Left ventricle myocardium superior (tissue), 1 donor: ENCODE data around the gene IL12B. TPM values are rescaled to one million over a fixed set of nuclear protein-coding genes. Genes with fewer than 3 reads are reported as not detected.
"Not testable (repeated sequence)": the region's sequence is repeated elsewhere in the genome, so short reads cannot be mapped to it uniquely, and the experiment has no call there.

Experiments used
- ATAC-seq: fragments of 200-7000 bp; cut with Tn5 transposase; one replicate; pipeline ENCODE4 v1.9.1; 2020; ENCODE audit warnings: mild to moderate bottlenecking, moderate library complexity
- DNase-seq: peaks from one replicate; pipeline ENCODE4 v3.0.0-alpha.2; 2020
- intact Hi-C: fragments of 100-400 bp; cut with micrococcal nuclease; formaldehyde crosslinking; loops from one replicate; pipeline ENCODE4 v1.11.0; 2022
- long read RNA-seq: library from polyadenylated mRNA; unstranded; transcript quantifications from one replicate; pipeline ENCODE4 v2.0.0, GENCODE V29; 2021
- total RNA-seq: library from RNA; stranded (reverse); fragmentation: NEBNext Ultra II Directional; extraction: Animal tissue kit (Norgen Biotek cat#: 25700); gene quantifications from one replicate; pipeline ENCODE4 v1.2.1, GENCODE V29; 2021
- donor health status: DM: no; HTN: yes; CAD: no; lungs with severe emphysema.

Gene IL12B
- not detected for total RNA-seq
- long read RNA-seq, result 0 reads

DNA sequence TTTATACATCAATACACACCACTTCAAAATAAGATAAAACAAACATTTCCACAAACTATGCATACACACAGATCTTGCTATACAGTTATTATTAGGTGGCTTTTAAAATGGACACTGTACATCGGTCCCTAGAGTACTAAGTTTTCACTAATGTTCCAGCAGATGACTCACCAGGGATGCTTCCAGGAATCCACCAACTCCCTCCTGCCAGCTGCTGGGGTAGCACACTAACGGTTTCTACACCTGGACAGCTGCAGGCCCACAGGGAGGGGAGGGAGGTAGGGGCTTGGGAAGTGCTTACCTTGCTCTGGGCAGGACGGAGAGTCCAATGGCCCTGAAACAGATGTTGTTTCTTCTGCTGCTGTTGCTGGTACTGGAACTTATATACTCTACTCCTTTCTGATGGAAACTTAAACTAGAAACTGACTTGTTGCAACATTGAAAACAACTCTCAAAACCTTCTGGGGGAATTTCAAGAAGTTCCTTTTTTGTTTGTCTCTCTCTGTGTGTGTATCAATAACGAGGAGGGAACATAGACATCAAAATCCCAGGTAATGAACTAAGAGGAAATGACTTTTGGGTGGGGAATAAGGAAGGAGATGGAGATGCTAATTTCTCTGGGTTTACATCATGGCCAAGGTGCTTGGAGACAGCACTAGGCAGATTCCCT lies at the start of gene IL12B:
IL12B (minus strand) TSS at position 357 of the 670 bp plus-strand sequence. CDS start 3,705 bp downstream, outside the sequence.
- no peak for DNase-seq
- ATAC-seq, result no peak
- intact Hi-C loops, result no loop called here

GRCh38 chr5:159377653-159378052 lies 47.4 kb upstream of the IL12B start:
- intact Hi-C loops, result no loop called here
- no peak for DNase-seq
- ATAC-seq, result no peak

DNA sequence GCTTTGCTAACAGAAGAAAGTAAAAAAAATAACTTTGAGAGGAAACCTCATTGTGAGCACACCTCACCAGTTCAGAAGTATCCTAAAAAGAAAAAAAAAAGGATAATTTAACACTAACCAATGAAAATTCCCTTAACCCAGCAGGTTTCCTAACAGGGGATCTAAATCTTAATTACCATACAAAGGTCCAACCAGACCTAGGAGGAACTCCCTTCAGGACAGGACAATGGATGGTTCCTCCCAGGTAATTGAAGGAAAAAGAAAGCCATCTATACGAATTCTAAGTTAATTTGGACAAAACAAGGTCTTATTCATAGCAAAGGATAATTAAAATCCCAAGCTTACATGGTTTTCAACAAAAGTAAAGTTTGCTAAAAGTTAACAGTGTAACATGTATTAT lies 37.6 kb upstream of the IL12B start:
- ATAC-seq, DNase-seq, intact Hi-C loops: not testable (repeated sequence)

DNA sequence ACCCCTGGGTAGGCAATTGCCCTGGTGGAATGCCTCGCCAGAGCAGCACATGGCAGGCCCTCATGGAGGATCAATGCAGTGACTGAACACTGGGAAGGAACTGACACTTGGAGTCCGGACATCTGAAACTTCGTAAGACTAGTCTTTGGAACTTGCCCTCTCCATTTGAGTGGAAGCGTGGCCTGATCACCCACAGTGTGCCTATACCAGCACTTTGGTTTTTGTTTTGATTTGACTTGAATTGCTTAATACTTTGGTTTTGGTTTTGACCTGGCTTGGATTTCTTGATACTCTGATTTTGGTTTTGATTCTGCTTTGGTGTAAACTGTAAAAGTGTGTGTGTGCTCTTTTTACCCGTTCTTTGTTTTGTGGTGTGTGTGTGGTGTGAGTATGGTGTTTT lies 36.5 kb upstream of the IL12B start:
- DNase-seq, intact Hi-C loops, ATAC-seq: not testable (repeated sequence)

GRCh38 chr5:159362220-159362619 lies 31.9 kb upstream of the IL12B start:
- intact Hi-C loops, result no loop called here
- DNase-seq (no peak), ATAC-seq (peak; percentile 66)

DNA sequence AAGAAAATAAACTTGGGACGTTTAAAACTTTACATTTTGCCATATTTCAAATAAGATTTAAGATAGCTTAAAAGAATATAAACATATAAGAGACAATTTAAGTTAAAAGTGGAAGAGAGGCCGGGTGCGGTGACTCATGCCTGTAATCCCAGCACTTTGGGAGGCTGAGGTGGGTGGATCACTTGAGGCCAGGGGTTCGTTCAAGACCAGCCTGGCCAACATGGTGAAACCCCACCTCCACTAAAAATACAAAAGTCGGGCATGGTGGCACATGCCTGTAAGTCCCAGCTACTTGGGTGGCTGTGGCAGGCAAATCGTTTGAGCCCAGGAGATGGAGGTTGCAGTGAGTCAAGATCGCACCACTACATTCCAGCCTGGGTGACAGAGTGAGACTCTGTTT lies 29.6 kb upstream of the IL12B start:
- DNase-seq, ATAC-seq, intact Hi-C loops: not testable (repeated sequence)

DNA sequence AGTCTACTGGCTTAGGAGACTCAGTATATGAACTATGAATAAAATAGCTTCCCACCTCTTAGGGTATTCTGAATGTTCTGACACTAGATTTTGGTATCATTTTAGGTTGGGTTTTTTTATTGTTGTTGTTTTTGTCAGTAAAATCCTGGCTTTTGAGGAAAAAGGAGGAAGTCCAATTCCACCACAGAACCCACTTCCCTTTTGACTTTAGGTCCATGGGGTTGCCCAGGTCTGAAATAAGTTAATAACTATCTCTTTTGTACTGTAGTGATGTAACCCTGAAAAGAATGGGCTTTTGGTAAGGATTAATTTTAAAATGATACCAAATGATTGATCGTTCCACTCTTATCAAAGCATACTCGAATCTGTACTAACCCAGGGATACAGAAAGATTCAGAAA lies 29.1 kb upstream of the IL12B start:
- DNase-seq, result no peak
- no peak for ATAC-seq
- intact Hi-C loops, result no loop called here

GRCh38 chr5:159353661-159354252 lies 23.5 kb upstream of the IL12B start:
- intact Hi-C loops, result no loop called here
- DNase-seq (no peak), ATAC-seq (no peak)

GRCh38 chr5:159350644-159351043 lies 20.4 kb upstream of the IL12B start:
- DNase-seq, intact Hi-C loops, ATAC-seq: not testable (repeated sequence)

GRCh38 chr5:159350216-159350615 lies 19.9 kb upstream of the IL12B start:
- ATAC-seq, intact Hi-C loops, DNase-seq: not testable (repeated sequence)

DNA sequence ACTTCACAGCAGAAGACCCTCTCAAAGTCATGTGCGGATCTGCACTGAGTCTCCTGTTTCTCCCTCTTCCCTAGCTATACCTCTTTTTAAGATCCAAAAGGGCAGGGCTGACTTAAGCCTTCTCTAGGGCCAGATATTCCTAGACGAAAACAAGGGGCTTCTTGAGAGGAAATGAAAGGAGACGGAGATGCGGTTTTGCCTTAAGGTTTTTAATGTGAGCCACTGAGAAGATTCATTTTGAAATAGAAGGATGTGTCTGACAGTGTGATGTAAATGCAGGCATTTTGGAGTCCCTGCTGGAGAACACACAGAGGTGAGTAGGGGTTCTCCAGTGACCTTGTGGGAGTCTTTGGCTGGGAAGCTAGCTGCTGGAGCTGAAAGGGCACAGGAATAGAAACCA lies 15.6 kb upstream of the IL12B start:
- ATAC-seq (no peak), DNase-seq (no peak)
- intact Hi-C loops, result no loop called here

DNA sequence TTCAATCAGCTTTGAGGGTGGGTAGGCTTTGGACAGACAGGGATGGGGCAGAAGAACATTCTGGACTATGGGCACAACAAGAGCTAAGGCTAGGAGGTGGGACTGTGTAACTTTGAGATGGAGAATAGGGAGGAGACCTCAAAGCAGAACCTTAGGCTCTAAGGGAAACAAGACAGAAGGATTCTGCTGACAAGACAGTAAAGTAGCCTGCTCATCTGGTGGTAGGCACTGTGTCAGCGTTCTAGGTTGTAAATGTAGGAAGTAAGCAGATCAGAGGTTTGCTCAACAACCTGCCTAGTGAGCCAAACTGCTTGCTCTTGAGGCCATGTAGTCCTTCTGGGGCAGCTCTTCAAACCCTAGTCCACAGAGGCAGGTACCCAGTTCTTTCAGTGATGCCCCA lies 15.0 kb upstream of the IL12B start:
- peak; percentile 56 for ATAC-seq
- DNase-seq, result no peak
- intact Hi-C loops, result no loop called here

DNA sequence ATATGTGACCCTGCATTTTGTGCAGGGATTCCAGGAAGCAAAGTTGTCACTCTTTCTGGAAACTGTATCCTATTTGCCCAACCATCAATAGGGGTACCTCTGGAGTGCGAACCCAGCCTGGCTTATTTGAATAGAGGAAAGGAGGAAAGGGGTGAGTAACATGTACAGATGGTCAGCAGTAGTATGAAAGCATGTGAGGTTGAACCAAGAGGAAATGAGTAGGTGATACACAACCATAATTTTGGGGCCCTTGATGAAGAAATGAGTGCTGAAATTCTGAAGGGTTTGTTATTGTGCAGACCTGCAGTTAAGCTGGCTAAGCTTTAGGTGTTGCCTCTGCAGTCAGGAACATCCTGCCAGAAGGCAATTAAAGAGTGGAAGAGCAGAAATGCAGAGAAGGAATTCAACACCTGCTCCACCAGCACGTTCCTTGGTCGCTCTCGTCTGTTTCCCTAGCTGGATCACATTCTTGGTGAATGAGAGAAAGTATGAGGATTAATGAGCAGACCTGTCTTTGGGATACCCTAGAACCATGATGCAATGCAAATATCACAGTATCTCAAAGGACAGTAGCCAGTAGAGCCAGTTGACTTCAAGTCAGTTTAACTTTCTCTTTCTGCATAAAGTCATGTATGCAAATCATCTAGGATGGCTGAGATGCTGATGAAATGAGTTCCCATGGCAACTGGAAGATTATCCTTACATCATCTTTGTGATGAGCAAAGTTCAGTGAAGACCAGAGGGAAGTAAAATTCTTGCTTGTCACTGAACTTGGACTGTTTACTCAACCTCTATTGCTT lies 13.2 kb upstream of the IL12B start:
- intact Hi-C loops, result no loop called here
- ATAC-seq (no peak), DNase-seq (no peak)

DNA sequence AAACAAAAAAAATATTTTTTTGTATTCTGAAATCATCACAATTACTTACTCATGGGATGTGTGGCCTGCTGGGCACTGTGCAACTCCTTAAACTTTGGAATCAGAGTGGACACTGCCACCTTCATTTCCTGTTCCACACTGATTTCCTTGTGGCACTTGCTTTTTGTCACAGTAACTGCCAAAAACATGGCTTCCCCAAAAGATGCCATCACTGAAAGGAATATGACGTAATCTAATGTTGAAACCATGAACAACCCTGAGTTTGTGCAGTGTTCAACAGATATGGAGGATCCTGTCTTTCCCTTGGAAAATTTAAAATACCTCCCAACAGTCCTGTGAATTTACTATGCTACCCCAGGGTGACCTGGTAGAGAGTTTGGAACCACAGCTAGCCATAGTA lies 12.6 kb upstream of the IL12B start:
- intact Hi-C loops, result no loop called here
- DNase-seq, result no peak

DNA sequence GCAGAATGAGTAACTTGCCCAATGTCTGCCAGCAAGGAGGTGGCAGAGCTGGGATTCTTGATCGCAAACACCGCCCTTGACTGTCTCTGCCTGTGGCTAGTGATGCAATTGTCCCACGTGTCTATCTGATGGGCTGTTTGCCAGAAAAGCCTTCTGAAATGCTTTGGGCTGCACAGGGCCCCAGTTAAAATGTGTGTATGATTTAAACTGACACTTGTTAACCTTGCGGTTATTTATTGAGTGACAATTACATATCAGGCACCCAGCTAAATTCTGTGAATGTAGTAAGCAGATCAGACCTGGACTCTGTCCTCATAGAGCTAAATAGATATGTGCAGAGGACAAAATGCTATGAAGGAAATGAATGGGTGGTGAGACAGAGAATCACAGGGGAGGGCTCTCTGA lies 11.6 kb upstream of the IL12B start:
- peak; percentile 37 for DNase-seq
- intact Hi-C loops, result no loop called here
- ATAC-seq, result peak; percentile 88

More for the DNA sequence above, 12.6 kb upstream of the IL12B start:
- ATAC-seq, result no peak

- ATAC-seq (no peak), DNase-seq (no peak)
- intact Hi-C loops, result no loop called here
Measured at GRCh38 chr5:159341145-159341544, 10.9 kb upstream of the IL12B start.

DNA sequence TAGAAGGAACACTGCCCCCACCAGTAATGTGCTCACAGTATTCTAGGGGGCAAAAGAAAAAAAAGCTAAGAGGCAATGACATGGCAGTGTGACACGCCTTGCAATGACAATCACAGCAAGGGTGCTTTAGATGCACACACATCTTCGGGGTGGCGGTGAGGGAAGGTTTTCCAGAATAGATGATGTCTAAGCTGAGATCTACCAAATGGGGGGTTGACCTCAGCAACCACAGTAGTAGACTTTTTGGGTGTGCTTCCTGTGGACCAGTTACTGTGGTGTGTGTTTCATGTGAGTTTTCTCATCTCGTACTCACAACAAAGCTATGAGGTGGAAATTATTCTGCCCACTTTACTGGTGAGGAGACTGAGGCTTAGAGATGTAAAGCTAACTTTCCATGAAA lies 10.2 kb upstream of the IL12B start:
- ATAC-seq (no peak), DNase-seq (no peak)
- intact Hi-C loops, result no loop called here

GRCh38 chr5:159339460-159339859 lies 9.2 kb upstream of the IL12B start:
- intact Hi-C loops, result no loop called here
- DNase-seq (no peak), ATAC-seq (no peak)

DNA sequence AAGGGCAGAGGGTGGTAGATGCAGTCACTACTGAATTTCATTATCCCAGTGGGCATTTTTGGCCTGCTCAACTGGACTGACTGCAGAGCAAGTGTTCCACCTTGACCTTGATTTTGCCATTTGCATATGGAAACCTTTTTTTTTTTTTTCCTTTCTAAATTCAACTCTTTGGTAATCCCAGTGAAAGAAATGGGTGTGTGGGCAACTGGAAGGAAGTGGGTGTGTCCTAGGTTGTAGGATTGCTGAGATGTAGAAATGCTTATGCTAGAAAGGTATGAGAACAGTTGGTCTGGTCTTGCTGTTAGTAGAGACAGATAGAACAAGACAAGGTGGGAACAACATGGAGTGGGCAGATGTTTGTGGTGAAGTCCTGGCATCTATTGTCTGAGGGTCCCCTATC lies 7.8 kb upstream of the IL12B start:
- ATAC-seq (no peak), DNase-seq (no peak)
- intact Hi-C loops, result no loop called here
